COLO668 (cell line): ENCODE data around the gene MYBPC3.

Experiments used
- DNase-seq: peaks from one replicate; lab custom pipeline; 2025; ENCODE audit not compliant: unreplicated experiment; lab: John Stamatoyannopoulos, UW

Gene MYBPC3

DNA sequence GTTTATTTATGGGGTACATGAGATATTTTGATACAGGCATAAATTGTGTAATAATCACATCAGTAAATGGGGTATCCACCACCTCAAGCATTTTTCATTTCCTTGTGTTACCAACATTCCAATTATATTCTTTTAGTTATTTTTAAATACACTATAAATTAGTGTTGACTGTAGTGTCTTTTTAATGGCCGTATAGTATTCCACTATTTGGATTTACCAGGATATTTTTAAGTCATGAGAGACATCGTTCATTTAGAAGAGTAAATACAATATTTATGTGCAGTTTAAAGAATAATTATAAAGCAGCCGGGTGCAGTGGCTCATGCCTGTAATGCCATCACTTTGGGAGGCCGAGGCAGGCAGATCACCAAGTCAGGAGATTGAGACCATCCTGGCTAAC, 32.0 kb upstream of the MYBPC3 start:
- DNase-seq = no peak

DNA sequence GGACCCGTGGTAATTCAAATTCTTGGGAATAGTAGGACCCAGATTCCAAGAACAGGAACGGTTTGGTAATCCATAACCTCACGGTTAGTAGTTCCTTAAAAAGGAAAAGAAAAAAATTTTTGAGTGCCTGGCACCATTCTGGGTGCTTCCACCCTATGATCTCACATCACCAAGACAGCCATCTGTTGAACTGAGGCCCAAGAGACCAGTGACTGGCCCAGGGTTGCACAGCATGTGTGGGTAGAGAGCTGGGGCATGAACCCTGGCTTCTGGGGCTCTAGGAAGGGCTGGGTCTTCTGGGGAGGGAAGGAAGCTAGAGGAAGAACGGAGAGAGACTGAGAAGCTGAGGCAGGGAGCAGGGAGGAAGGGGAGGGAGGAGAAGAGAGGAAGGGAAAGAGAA, 30.6 kb upstream of the MYBPC3 start:
- DNase-seq = no peak

DNA sequence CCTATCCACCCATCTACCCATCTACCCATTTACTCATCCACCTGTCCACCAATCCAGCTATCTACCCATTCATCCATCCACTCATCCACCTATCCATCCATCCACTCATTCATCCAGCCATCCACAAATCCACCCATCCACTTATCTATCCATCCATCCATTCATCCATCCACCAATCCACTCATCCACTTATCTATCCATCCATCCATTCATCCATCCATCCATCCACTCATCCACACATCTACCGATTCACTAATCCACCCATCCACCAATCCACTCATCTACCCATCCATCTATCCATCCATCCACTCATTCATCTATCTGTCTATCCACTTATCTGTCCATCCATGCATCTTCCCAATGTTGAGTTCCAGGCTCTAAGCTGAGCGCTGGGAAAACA, 27.6 kb upstream of the MYBPC3 start:
- DNase-seq = no peak

DNA sequence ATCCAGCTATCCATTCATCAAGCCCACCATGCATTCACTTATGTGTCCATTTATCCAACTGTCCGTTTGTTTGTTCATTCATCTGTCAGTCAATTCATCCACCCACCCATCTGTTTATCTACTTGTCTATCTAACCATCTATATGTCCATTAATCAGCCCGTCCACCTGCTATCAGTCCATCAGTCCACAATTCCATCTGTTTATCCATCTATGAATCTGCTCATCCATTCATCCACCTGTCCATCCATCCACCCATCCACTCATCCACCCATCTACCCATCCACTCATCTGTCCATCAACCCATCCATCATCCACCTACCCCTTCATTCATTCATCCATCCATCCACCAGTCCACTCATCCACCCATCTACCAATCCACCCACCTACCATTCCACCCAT, 26.8 kb upstream of the MYBPC3 start:
- DNase-seq = no peak

DNA sequence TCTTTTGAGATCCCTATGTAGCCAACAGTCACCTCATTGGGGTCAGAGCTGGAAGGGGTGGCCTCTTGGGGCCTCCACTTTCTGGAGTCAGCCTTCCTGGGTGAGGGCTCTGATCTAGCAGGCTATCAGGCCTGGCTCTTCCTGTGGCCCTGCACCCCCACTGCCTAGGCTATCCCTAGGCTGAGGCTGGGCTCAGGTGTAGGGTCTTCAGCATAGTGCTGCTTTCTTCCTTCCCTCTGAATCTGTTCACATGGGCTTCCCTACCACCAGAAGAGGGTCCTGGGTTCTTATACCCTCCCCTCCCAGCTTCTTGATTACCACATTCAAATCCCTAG, 26.3 kb upstream of the MYBPC3 start:
- no peak for DNase-seq

DNA sequence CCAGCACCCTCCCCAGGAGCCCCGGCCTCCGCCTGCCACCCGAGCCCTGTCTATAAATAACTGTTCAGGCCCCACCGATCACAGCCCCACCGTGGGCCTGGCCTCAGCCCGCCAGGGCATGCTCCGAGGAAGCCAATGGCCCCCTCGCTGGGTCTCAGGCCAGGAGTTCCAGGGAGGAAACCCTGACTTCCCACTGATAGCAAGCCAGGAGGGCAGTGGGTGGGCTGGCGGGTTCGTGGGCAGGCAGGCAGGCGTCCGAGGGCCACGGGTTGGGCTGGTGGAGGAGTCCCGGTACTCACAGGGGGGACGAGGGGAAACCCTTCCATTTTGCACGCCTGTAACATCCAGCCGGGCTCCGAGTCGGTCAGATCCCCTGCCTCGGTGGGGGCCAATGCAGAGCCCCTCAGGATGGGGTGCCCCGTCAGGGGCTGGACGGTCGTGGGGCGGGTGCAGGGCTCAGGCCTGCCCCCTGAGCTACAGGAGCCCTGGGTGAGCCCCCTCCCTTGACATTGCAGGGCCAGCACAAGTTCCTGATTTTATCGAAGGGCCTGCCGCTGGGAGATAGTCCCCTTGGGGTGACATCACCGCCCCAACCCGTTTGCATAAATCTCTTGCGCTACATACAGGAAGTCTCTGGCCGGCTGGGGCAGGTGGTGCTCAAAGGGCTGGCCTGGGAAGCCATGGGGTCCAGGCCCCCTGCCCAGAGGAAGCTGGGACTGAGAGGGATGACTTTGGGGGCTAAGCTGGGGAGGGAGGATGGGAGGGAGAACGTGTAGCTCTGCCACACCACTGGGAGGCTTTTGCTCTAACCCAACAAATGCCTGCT, 25.7 kb upstream of the MYBPC3 start, which contains the start of gene SPI1:
Gene SPI1, minus strand, starts transcription at position 538 of the 826 bp plus-strand sequence. Its CDS starts 194 bp downstream, at position 344.
- peak; percentile 27 for DNase-seq

DNA sequence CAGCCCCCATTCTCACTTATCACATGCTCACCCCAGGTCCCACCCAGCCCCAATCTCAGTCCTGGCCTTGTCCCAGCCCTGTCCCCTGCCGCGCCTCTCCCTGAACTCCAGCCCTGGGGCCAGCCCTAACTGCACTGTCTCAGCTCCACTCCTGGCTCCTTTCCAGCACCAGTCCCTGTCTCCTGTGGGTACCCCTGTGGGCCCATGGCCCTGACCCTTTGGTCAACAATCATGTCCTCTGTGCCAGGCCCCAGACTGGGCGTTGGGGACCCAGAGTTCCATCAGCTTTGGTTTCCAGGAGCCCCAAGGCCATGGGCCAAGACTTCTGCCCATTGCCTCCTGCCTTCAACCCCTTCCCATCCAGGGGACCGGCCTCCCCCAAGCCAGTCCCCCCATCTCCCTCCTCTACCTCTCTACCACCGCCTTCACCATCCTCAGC, 25.1 kb upstream of the MYBPC3 start:
- no peak for DNase-seq

DNA sequence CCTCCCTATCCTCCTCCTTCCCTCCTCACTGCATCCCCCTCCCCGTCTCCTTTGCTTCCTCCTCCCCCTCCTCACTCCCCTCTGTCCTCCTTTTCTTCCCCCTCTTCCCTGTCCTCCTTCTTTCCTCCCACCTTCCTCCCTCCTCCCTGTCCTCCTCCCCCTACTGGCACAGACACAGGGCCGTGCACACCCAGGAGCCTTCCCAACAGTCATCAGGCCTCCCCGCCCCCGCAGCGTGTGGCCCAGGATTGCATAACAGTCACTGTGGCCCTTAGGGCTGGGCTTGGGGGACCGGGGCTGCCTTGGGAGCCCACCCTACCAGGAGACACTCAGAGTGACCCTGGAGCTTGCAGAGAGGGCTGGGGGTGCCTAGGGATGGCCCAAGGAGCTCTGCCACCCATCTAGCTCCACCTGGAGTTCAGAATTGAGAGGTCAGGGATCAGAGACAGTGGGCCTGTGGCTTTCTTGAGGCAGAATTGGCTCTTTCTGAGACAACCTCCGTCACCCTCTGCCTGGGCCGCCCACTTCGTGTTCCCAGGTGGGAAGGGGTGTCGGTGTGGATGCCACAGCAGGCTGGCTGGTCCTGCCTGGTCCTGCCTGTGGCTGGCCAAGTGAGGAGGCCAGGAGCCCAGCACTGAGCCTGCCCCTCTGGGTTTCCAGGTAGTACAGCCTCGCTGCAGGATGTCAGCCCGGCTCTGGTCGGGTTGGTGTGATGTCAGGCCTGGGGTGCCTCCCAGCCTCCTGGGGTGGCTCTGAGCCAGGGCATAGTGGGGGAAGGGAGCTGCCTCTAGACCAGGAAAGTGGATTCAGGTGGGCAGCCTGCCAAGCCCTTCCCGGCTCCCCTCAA, 24.2 kb upstream of the MYBPC3 start:
- DNase-seq = no peak

DNA sequence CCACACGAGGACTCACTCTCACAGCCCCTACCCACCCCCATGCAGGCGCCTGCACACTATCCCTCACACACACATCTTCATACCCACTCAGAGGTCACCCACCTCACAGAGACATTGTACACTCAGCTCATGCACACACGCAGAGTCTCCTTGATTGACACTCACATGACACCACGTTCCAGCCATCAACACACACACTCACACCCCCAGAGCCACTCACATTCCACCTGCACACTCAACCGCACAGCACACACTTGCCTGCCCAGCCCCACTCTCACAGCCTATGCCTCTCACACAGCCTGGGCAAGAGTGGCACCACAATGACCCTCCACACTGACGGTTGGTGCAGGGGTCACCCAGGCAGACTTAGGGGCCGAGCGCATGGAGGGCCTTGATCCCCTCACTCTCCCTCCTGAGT, 23.6 kb upstream of the MYBPC3 start:
- no peak for DNase-seq

DNA sequence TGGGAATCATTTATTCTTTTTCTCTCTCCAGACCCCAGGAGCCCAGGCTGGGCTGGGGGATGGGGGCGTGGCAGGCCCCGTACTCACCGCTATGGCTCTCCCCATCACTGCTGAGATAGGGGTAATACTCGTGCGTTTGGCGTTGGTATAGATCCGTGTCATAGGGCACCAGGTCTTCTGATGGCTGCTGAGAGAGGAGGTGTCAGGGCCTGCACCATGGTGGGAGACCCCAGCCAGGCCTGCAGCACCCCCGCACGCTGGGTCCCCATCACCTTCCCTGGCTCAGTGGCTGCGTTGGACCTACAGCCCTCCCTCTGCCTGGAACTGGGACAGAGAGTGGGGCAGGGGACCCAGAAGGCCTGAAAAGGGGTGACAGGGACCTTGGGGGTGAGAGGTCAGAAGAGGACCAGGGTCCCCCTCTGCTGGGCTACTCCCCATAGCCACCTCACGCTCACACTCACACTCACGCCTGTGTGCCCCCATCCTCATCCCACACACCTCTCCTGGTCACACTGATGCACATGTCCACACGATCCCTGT, 23.1 kb upstream of the MYBPC3 start:
- DNase-seq = no peak

DNA sequence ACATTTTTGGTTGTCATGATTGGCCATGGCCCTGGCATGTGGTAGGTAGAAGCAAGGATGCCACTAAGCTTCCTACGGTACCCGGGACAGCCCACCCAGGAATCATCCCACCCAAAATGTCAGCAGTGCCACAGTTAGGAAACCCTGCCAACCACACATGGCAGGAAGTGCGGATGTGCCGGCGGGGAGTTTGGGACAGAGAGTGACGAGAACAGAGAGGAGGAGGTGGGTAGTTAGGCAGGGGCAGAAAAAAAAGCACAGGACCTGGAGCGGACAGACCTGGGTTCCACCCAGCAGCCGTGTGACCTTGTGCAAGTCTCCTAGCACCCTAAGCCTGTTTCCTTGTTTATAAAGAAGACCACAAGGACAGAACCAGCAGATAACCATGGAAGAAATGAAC, 22.5 kb upstream of the MYBPC3 start:
- no peak for DNase-seq

DNA sequence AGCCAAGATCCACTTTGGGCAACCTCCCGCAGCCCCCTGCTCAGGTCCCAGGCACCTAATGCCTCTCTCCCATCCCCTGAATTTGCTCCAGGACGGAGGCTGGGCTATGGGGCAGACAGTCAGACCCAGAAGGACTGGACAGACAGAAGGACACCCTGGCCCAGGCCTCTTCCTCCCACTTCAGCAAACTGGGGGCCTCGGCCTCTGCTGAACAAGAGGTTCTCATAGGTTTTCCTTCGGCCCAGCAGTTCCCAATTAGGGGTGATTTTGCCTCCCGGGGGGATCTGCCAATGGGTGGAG, 22.2 kb upstream of the MYBPC3 start:
- no peak for DNase-seq

DNA sequence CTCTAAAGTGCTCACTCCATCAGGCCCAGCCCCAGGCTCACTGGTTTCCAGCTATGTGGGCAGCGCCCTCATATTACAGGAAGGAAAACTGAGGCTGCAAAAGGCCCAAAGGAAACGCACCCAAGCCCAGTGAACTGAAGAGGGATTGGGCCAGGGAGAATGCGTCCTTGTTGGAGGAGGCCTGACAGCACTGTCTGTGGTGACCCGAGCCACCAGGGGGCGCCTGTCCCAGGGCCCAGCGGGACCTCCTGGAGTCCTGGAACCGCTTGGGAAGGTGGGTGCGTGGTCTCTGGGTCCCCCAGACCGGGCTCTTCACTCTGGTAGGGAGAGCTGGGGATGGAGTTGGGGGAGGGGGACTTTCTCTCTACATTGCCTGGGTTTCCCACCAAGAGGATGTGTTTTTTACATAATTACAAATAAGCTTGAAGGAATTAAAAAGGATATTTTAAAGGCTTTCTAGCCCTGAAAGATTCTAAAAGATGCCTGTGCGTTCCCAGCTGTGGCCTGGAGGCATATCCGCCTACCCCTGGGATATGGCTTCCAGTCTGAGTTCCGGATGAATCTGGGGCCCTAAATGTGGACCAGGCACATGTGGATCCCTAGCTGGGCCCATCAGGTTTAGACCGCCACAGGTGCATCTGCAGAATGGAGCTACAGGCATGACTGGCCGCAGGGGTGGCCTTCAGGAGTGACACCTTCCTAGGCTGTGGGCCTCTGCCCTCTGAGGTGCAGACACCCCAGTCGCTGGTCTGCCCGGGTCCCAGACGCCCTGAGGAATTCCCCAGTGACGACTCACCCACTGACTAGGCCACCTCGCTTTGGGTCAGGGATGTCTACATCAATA, 21.6 kb upstream of the MYBPC3 start:
- peak; percentile 81 for DNase-seq

DNA sequence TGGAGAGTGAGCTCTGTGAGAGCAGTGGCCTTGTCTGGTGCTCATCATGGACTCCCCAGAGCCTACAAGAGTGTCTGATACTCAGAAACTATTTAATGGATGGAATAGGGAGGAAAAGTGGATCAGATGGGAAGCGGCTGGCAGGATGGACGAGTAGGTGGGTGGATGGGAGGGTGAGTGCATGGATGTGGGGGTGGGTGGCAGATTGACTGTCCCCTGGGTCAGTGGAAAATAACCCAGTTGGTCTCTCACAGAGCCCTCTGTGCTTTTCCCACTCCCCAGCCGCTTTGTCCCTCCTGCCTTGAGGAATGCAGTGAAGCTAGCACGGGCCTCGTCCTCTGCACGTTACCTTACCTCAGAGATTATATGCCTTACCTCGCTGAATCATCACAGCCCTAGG, 19.9 kb upstream of the MYBPC3 start:
- no peak for DNase-seq

DNA sequence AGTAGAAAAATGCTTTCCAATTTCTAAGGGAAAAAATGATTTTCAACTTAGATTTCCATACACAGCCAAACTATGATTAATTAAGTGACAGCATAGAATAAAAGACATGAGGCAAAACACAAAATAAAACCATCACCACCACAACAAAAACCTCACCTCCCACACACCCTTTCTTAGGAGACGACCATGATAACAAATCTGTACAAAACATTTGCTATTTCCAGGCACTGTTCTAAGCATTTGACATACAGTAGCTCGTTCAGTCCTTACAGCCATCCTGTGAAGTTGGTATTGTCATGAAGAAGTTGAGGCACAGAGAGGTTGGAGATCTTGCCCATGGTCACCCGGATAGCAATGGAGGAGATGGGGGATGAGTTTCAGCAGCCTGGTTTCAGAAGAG, 17.2 kb upstream of the MYBPC3 start:
- DNase-seq = no peak

DNA sequence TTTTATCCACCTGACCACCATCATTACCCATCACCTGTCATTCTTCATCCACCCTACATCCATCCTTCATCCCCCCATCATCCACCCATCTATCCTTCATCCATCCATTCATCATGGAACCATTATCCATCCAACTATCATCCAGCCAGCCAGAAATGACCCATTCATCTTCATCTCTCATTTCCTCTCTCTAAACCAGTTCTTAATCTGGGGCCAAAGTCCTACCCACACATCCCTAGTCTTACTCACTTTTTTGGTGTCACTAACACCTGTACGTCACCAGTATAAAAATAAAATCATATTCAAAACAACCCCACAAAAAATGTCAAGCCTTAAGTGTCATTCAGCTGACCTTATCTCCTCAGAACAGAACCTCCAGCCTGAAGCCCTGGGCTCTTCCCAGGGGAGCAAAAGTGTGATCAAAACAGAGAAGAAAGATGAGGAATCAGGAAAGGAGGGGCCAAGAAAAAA, 13.6 kb upstream of the MYBPC3 start:
- no peak for DNase-seq

DNA sequence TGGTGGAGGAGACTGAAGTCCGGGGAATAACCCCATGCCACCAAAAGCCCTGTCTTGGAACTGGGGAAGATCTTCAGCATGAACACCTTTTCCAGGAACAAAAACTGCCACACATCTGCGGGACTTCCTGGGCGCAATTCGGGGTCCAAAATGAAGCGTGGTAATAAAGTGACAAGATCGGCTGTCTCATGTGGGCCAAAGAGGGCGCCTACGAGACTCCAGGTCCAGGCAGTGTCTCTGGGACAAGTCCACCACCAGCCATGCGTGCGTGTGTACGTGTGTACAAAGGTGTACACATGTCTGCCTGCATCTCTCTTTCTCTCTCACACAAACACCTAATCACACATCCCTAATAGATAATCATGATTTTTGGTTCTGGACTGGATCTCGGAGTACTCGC, 8.9 kb upstream of the MYBPC3 start:
- DNase-seq = no peak

DNA sequence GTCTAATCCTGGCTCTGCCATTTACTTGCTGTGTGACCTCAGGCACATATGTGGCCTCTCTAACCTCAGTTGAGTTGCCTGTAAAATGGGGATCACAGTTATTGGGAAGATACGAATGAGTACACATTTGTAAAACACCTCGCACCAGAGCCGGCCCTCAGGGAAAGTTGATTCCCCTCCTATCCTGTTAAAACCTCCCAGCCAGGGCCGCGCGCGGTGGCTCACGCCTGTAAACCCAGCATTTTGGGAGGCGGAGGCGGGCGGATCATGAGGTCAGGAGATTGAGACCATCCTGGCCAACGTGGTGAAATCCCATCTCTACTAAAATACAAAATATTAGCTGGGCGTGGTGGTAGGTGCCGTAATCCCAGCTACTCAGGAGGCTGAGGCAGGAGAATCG, 7.8 kb upstream of the MYBPC3 start:
- no peak for DNase-seq

DNA sequence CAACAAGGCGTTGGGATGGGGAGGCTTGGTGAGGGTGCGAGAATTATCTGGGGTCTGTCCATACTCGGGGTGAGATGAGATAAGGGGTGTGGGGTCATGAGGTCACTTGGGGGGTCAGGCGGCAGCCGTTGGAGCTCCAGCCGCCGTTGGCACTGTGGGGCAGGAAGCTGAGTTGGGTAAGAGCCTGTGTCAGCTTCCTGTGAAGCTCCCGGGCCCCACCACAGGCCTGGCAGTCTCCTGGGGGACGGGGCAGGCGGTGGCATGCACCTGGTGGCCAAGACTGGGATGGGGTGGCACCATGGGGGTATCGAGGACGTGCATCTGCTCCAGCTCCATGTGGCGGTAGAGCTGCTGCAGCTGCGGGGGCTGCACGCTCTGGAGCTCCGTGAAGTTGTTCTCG, 7.1 kb upstream of the MYBPC3 start:
- DNase-seq = no peak

DNA sequence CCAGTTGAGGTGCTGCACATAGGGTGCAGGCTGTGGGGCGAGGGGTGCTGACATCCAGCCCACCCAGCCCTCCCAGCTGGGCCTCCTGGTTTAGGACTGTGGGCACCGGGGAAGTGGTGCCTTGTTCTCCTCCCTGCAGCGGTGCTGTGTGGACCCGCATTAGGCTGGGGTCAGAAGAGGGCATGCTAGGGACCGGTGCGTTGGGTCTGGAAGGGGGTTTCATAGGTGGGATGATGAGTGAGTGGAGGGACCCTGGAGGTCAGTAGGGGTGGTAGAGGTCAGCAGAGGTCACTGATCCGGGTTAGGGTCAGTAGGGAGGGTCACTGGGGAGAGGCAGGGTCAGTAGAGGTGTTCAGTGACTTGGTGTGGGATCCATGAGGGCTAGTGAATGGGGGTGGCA, 6.7 kb upstream of the MYBPC3 start:
- no peak for DNase-seq

DNA sequence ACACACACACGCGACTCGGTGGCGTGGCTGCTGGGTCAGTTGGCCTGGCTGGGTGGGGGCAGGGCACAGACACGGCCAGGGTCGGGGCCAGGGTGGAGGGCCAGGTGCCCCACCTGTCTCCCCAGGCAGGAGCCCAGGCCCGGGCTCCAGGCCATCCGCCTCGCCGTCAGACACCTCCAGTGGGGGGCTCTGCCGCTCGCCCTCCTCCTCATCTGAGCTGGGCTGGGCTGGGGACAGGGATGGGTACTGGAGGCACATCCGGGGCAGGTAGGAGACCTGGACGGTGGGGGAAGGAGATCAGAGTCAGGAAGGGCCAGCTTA, 6.2 kb upstream of the MYBPC3 start:
- no peak for DNase-seq
